Neural cell (in vitro differentiated cells): Measurements from ENCODE around the gene MYO5C. TPM values are rescaled to one million over a fixed set of nuclear protein-coding genes. Genes with fewer than 3 reads are reported as not detected.
"Not testable (repeated sequence)": the region's sequence is repeated elsewhere in the genome, so short reads cannot be mapped to it uniquely, and the experiment has no call there.

ENCODE experiments used
- H2AFZ ChIP-seq: fragments of 200-600, 300-800 bp; sonication (generic), shearing (Covaris generic); 2 replicates; pipeline ENCODE4 v1.6.0; 2014; ENCODE audit warnings: low read depth, mild to moderate bottlenecking, antibody characterized with exemption, low read length, moderate library complexity
- H3F3A ChIP-seq: fragments of 200-600 bp; shearing (Covaris generic); 2 replicates; pipeline ENCODE4 v1.6.1; 2016; ENCODE audit warnings: mild to moderate bottlenecking, moderate library complexity, mixed read lengths, antibody characterized with exemption, low read length; ENCODE audit not compliant: insufficient read depth, poor library complexity, severe bottlenecking
- H3K27ac ChIP-seq: fragments of 200-600, 300-800 bp; sonication (generic), shearing (Covaris generic); 2 replicates; pipeline ENCODE4 v1.5.1; 2014; ENCODE audit warnings: mild to moderate bottlenecking, low read length, moderate library complexity
- H3K27me3 ChIP-seq: fragments of 300-800, 200-600 bp; sonication (generic), shearing (Covaris generic); 2 replicates; pipeline ENCODE4 v1.6.0; 2014; ENCODE audit warnings: mild to moderate bottlenecking, low read depth, low read length, moderate library complexity; ENCODE audit not compliant: insufficient read depth
- H3K36me3 ChIP-seq: fragments of 300-800, 200-600 bp; sonication (generic), shearing (Covaris generic); 2 replicates; pipeline ENCODE4 v1.5.1; 2014; ENCODE audit warnings: mild to moderate bottlenecking, antibody characterized with exemption, low read length, moderate library complexity; ENCODE audit not compliant: insufficient read depth
- H3K4me2 ChIP-seq: fragments of 300-800, 200-600 bp; sonication (generic), shearing (Covaris generic); 2 replicates; pipeline ENCODE4 v1.6.0; 2014; ENCODE audit warnings: mild to moderate bottlenecking, low read length
- H3K4me3 ChIP-seq: fragments of 300-800, 200-600 bp; sonication (generic), shearing (Covaris generic); 2 replicates; pipeline ENCODE4 v1.5.1; 2014; ENCODE audit warnings: mild to moderate bottlenecking, low read length, moderate library complexity
- H3K79me2 ChIP-seq: fragments of 200-600 bp; shearing (Covaris generic); replicated peaks from 2 replicates; pipeline ENCODE4 v1.6.0; 2014; ENCODE audit warnings: mild to moderate bottlenecking, low read length, moderate library complexity; ENCODE audit not compliant: insufficient read depth
- H3K9ac ChIP-seq: fragments of 300-800, 200-600 bp; sonication (generic), shearing (Covaris generic); 2 replicates; pipeline ENCODE4 v1.6.1; 2016; ENCODE audit warnings: mild to moderate bottlenecking, low read length, mixed read lengths
- H3K9me2 ChIP-seq: fragments of 200-600 bp; shearing (Covaris generic); 2 replicates; pipeline ENCODE4 v1.6.1; 2016; ENCODE audit warnings: mild to moderate bottlenecking, low read length, mixed read lengths; ENCODE audit not compliant: insufficient read depth
- H3K9me3 ChIP-seq: fragments of 200-600, 300-800 bp; sonication (generic), shearing (Covaris generic); 2 replicates; pipeline ENCODE4 v1.6.1; 2016; ENCODE audit warnings: mild to moderate bottlenecking, mixed run types, low read length, moderate library complexity, mixed read lengths
- H4K20me1 ChIP-seq: fragments of 200-600 bp; shearing (Covaris generic); 2 replicates; pipeline ENCODE4 v1.6.1; 2016; ENCODE audit warnings: mild to moderate bottlenecking, mixed run types; ENCODE audit not compliant: insufficient read depth
- EP300 ChIP-seq: fragments of 450-650 bp; conservative IDR thresholded peaks from 2 replicates; pipeline ENCODE4 v1.6.1; 2014; ENCODE audit warnings: antibody characterized with exemption, mild to moderate bottlenecking, moderate library complexity; ENCODE audit not compliant: poor library complexity, severe bottlenecking
- EZH2 ChIP-seq: fragments of 200-600, 300-800 bp; shearing (Covaris generic), sonication (generic); IDR thresholded peaks from 2 replicates; pipeline ENCODE4 v1.6.1; 2014; ENCODE audit warnings: antibody characterized with exemption, low read length, borderline replicate concordance, mild to moderate bottlenecking; ENCODE audit not compliant: insufficient read depth, poor library complexity, severe bottlenecking
- MXI1 ChIP-seq: fragments of 450-650 bp; conservative IDR thresholded peaks from 2 replicates; pipeline ENCODE4 v1.6.1; 2014; ENCODE audit warnings: antibody characterized with exemption, mild to moderate bottlenecking; ENCODE audit not compliant: poor library complexity, severe bottlenecking
- POLR2AphosphoS5 ChIP-seq: IDR thresholded peaks from 2 replicates; pipeline ENCODE4 v1.6.1; 2012
- RAD21 ChIP-seq: fragments of 450-650 bp; conservative IDR thresholded peaks from 2 replicates; pipeline ENCODE4 v1.6.1; 2014; ENCODE audit warnings: antibody characterized with exemption, mild to moderate bottlenecking, moderate library complexity
- SMC3 ChIP-seq: fragments of 450-650 bp; conservative IDR thresholded peaks from 2 replicates; pipeline ENCODE4 v1.6.1; 2014; ENCODE audit warnings: antibody characterized with exemption, mild to moderate bottlenecking, moderate library complexity; ENCODE audit not compliant: poor library complexity
- TAF1 ChIP-seq: IDR thresholded peaks from 2 replicates; pipeline ENCODE4 v1.6.1; 2012; ENCODE audit warnings: low read depth
- polyA plus RNA-seq: library from polyadenylated mRNA; depleted of rRNA; stranded (reverse); fragments of >200 nt; gene quantifications from 2 replicates; pipeline ENCODE4 v1.2.3, GENCODE V29; 2014
- TF ChIP-seq, protein P1 (sequence below): IDR thresholded peaks from 2 replicates; pipeline ENCODE4 v1.6.1; 2012; ENCODE audit warnings: borderline replicate concordance
- TF ChIP-seq, protein P2 (sequence below): fragments of 450-650 bp; IDR thresholded peaks from 2 replicates; pipeline ENCODE4 v1.5.1; 2014; ENCODE audit warnings: antibody characterized with exemption, mild to moderate bottlenecking, moderate library complexity; ENCODE audit not compliant: poor library complexity, severe bottlenecking

MYO5C gene
- polyA plus RNA-seq, 1 donor from 2014 or later, result 0.77 TPM

DNA sequence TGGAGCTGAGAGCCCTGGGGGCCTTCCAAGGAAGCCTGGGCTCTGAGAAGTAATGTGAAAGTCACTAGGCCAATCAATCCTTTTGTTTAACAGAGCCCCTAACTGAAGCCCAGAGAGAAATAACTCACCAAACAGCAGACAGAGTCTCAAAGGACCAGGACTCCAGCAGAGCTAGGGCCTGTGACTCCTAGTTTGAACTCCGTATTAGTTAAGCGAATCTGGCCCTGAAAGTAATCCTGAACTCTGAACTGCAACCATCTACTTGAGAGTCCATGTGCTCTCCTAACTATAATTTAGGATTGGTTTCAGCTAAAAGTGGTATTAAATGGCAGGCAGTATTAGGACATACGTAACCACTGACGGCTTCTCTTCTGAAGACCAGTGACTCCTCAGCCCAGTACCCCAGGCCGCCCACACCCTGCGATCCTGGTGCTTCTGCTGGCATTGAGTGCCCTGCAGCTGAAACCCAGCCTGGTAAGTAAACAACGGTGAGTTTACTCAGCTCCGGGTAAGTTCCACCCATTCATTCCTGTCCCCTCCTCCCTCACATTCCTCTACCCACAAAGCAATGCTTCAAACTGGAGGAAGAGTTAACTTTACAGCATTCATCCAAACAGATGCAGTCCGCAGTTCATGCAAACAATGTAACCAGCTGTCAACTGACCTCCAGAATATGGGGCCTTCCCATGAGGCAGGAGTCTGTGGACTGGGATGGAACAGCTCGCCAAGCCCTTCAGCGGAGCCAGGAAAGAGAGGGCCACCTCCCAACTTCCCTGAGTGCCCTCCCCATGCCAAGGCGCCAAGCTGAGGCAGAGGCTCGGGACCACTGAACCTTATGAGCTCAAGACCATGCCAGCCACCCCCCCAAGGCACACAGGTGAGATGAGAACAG is 7.3 kb downstream of the MYO5C start:
- Histone ChIP-seq H4K20me1 (no peaks in the 10 kb centered on the region), H3K27ac (no peak overlapping the region), H3K79me2 (no peaks in the 10 kb centered on the region), H3K9me3 (no peaks in the 10 kb centered on the region), H3K27me3 (no peaks in the 10 kb centered on the region), H3K36me3 (no peaks in the 10 kb centered on the region), H3F3A (no peaks in the 10 kb centered on the region), H3K9me2 (no peaks in the 10 kb centered on the region), H2AFZ (no peak overlapping the region), H3K4me2 (no peak overlapping the region), H3K9ac (no peak overlapping the region), H3K4me3 (no peak overlapping the region)
- no peak for TF ChIP-seq RAD21
- no peak for TF ChIP-seq TAF1
- TF ChIP-seq EZH2, result no peak
- no peak for TF ChIP-seq EP300

- no peak overlapping the region for H3K27ac ChIP-seq
- no peak overlapping the region for H3K9ac ChIP-seq
- no peaks in the 10 kb centered on the region for H3F3A ChIP-seq
- no peaks in the 10 kb centered on the region for H3K9me2 ChIP-seq
- no peak overlapping the region for H3K4me2 ChIP-seq
- H3K27me3 ChIP-seq, result no peaks in the 10 kb centered on the region
- no peaks in the 10 kb centered on the region for H3K79me2 ChIP-seq
- H3K4me3 ChIP-seq, result no peak overlapping the region
- no peaks in the 10 kb centered on the region for H4K20me1 ChIP-seq
- H2AFZ ChIP-seq, result no peak overlapping the region
- no peaks in the 10 kb centered on the region for H3K9me3 ChIP-seq
- TF ChIP-seq TAF1, result no peak
- TF ChIP-seq SMC3, result no peak
- TF ChIP-seq, protein P1, sequence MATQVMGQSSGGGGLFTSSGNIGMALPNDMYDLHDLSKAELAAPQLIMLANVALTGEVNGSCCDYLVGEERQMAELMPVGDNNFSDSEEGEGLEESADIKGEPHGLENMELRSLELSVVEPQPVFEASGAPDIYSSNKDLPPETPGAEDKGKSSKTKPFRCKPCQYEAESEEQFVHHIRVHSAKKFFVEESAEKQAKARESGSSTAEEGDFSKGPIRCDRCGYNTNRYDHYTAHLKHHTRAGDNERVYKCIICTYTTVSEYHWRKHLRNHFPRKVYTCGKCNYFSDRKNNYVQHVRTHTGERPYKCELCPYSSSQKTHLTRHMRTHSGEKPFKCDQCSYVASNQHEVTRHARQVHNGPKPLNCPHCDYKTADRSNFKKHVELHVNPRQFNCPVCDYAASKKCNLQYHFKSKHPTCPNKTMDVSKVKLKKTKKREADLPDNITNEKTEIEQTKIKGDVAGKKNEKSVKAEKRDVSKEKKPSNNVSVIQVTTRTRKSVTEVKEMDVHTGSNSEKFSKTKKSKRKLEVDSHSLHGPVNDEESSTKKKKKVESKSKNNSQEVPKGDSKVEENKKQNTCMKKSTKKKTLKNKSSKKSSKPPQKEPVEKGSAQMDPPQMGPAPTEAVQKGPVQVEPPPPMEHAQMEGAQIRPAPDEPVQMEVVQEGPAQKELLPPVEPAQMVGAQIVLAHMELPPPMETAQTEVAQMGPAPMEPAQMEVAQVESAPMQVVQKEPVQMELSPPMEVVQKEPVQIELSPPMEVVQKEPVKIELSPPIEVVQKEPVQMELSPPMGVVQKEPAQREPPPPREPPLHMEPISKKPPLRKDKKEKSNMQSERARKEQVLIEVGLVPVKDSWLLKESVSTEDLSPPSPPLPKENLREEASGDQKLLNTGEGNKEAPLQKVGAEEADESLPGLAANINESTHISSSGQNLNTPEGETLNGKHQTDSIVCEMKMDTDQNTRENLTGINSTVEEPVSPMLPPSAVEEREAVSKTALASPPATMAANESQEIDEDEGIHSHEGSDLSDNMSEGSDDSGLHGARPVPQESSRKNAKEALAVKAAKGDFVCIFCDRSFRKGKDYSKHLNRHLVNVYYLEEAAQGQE, result no peak
- TF ChIP-seq RAD21, result no peak
- no peak for TF ChIP-seq EZH2
- TF ChIP-seq, protein P2, sequence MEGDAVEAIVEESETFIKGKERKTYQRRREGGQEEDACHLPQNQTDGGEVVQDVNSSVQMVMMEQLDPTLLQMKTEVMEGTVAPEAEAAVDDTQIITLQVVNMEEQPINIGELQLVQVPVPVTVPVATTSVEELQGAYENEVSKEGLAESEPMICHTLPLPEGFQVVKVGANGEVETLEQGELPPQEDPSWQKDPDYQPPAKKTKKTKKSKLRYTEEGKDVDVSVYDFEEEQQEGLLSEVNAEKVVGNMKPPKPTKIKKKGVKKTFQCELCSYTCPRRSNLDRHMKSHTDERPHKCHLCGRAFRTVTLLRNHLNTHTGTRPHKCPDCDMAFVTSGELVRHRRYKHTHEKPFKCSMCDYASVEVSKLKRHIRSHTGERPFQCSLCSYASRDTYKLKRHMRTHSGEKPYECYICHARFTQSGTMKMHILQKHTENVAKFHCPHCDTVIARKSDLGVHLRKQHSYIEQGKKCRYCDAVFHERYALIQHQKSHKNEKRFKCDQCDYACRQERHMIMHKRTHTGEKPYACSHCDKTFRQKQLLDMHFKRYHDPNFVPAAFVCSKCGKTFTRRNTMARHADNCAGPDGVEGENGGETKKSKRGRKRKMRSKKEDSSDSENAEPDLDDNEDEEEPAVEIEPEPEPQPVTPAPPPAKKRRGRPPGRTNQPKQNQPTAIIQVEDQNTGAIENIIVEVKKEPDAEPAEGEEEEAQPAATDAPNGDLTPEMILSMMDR, result no peak
- TF ChIP-seq POLR2AphosphoS5, result no peak
- TF ChIP-seq MXI1, result no peak
- no peak for TF ChIP-seq EP300
- H3K36me3 ChIP-seq, result no peaks in the 10 kb centered on the region
These were observed 8.5 kb downstream of the MYO5C start for GRCh38 chr15:52287114-52287513.

GRCh38 chr15:52285941-52286340 is 9.7 kb downstream of the MYO5C start:
- not testable (repeated sequence) for H3K9me2 ChIP-seq, H3K9ac ChIP-seq, H4K20me1 ChIP-seq, H3K79me2 ChIP-seq, H3K4me3 ChIP-seq, H3F3A ChIP-seq, H3K9me3 ChIP-seq, H3K36me3 ChIP-seq, H3K4me2 ChIP-seq, H2AFZ ChIP-seq, H3K27ac ChIP-seq, H3K27me3 ChIP-seq
